GM19193 (cell line): ENCODE data around the gene CDK5R1.

Experiments used
- POLR2A ChIP-seq: IDR thresholded peaks from 4 replicates; pipeline ENCODE4 v1.6.1; 2011; ENCODE audit not compliant: insufficient read depth, insufficient read length; ENCODE audit errors: extremely low read depth

Gene CDK5R1

DNA sequence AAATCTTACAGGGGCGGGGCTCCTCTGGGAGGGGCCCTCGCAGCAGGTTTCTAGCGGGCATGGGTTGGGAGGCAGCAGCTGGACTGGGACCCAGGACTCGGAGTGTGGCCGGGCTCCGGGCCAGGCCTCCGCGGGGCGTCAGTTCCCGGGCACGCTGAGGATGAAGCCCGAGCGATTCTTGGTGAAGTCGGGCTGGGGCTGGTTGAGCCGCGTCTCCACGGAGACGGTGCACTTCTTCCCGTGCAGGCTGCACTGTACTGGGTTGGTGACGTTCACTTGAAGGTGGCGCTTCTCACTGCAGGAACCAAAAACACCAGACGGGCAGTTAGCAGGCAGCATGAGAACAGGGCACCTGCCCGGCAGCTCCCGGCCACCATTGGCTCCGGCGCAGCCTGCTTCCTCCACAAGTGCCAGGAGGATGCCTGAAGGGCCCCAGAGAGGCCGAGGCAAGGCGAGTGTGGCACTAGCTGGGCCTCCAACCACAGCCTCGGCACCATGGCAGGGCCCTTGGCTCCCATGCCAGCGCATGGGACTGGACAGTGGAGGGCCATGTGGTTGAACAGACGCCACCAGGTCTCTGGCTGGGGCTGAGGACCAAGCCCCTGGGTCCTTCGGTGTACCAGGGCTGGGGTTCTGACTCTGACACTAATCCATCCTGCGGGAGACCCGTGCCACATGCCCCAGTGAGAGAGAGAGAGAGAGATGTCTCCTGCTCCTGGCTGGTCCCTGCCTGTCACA lies 8.0 kb downstream of the CDK5R1 start:
- TF ChIP-seq POLR2A = no peak

DNA sequence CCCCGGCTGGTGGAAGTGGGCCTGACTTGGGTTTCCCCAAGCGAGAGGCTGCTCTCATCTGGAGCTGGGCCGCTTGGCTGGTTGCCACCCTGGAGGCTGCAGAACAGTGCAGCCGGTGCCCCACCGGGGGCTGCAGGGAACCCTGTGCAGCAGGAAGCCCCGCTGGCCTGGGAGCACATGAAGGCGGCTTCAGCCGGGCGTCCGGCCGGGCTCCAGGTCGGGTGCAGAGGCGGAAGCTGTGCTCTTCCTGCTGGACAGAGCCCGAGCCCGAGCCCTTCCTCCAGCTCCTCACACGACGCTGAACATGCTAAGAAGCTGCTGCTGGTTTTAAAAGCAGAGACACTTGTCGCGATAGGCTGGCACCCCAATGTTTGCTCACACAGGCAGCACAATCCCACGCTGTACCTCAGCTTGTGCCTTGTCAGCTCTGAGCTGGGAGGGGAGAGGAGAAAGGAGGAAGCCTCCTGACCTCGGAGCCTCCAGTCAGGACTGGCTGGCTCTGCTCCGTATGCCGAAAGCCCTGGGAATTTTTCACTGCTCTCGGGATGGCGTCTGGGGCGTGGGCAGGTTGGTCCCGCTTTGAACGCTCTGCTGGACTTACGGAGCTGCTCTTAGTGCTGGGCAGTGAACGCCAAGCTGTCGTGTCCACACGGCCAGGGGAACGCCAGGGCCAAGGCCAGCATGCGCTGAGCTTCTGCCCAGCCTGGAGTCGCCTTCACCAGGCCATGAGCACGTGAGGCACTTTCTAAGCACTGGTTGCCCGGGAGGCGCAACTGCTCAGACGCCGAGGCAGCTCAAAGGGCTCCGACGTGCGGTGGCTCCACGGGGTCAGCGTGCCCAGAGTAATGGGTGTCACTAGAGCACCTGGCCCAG lies 8.8 kb downstream of the CDK5R1 start:
- TF ChIP-seq POLR2A = no peak

DNA sequence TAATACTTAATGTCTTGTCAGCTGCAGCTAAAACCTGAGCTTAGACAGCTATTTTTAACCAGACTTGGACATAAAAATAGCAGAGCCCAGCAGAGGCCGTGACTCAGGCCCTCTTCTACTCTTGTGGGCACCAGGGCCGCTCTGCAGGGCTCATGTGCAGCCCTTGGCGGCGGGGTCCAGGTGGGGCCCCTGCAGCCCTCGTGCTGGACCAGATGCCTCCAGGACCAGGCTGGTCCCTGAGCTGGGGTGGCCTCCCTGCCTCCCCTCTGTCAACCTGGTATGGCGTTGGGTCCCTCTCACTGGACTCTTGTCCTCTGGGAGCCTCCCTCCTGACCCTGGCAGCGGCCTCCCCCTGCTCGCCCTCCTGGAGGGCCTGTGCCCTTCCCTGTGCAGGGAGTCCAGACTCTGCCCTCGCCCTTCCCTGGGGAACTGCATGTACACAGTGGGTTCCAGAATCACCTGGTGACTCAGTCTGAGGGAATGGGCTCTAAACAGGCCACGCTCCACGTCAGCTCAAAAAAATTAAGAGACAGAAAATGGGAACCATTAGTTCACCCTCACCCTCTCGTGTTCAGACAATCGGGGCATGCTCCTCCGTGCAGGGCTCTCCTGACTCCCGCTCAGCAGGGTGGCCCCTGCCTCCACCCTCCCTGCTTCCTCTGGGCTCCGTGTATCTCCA lies 9.7 kb downstream of the CDK5R1 start:
- TF ChIP-seq POLR2A = no peak

DNA sequence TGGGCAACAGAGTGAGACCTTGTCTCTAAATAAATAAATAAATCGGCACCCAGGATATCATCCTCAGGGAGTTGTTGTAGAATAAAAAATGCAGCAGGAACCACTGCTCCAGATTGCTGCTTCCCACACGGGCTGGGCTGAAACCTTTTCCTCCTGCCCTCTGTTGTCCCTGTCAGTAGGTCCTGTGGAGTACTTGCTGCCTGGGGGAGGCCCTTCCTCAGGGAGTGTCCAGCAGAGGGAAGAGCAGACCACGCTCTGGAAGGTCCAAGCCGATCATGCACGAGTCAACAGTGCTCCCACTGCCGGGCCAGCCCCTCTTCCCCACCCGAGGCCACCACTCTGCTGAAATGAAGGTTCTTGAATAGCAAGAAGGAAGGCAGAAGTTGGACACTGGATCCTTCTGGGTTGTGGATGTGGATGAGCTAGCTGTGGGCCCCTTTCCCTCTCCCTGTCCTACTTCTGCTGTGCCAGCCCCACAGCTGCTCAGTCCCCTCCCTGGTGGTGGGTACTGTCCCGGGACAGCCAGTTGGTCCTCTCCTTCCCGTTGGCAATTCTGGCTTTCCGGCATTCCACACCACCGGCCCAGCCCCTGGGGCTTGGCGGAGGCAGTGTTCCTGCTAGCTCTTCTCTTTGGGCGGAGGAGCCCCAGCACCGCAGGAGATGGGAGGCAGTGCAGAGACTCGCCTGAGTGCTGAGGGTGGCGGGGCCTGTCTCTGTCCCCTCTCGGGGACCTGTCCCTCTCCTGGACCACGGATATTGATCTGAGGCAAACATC lies 10.8 kb downstream of the CDK5R1 start:
- no peak for TF ChIP-seq POLR2A

DNA sequence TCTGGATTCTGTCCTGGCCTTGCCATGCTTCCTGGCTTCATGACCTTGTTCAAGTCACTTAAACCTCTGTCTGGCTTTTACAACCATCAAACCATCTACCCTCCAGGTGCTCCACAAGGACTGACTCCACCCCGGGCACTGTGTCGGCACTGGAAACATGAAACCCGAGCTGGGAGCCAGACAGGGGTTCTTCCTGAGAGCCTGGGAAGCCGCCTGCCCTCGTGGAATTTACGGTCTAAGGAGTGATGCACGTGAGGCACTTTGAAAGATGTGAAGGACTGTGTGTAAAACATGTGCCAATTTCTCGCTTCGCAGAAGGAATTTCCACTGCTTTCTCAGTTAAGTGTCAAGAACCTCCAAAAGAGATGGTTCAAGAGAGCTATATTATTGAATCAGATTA lies 11.6 kb downstream of the CDK5R1 start:
- no peak for TF ChIP-seq POLR2A

DNA sequence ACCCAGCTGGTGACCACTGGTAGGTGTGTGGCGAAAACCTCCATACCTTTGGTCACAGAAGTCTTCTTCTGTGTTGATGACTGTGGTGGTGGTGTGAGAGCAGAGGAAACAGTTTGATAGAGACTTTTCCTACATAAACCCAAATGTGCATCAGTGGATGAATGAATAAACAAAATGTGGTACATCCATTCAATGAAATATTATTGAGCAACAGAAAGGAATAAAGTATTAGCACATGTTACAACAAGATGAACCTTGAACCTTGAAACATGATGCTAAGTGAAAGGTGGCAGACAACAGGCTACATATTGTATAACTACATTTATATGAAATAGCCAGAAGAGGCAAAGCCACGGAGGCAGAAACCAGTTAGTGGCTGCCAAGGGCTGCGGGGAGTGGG lies 15.2 kb downstream of the CDK5R1 start:
- TF ChIP-seq POLR2A = no peak

DNA sequence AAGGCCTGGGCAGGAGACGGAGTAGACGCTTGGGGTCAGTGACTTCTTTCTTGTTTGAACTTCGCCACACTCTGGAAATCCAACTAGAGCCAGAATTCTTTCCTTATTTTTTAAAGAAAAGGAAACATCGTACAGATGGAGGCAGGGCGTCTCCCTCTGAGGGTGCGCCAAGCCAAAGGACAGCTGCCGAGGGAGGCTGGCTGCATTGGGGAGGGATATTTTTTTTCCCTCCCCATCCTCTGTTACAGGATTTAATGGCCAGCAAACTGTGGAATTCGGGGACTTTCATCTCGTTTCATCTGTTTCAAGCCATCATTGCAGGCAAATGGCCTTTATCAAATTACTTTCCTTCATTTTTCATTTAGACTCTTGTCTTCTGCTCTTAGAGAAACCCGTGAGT lies 15.9 kb downstream of the CDK5R1 start:
- TF ChIP-seq POLR2A = no peak

DNA sequence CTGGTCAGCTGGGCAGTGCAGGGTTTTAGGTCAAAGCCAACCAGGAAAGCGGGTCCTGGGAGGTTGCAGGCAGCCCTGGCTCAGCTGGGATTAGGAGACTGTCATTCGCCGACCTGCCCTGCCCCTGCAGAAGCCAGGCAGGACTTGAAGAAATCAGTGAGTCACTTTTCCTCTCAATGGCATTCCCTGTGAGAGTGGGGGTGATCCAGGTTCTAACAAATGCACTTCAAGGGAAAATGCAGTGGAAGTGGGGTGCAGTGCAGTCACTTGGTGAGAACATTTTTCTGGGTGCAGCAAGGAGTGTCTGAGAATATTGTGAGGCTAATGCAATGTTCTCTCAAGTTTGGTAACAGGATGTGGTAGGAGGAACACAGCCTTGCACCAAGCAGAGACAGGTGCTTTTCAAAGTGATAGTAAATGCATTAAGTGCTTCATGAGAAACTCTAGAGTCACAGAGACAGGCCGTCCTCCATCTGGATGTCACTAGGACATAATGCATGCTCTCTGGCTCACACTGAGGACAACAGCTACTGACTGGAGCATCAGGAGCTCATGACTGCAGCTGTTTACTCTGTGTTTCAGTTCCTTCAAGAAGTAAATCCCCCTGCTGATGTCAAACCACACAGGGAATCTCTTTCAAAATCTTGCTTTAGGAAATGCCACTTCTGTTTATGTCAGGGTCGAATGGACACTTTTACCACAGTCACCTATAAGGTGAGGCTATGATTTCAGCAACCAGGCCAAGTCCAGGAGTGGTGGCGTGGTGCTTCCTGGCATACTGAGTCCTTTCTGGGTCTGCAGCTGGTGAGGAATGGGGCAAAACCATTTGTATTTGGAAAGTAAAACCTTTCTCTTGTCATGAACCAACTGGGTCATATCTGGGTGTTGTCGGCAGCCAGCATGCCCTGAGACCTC lies 16.7 kb downstream of the CDK5R1 start:
- TF ChIP-seq POLR2A = no peak

DNA sequence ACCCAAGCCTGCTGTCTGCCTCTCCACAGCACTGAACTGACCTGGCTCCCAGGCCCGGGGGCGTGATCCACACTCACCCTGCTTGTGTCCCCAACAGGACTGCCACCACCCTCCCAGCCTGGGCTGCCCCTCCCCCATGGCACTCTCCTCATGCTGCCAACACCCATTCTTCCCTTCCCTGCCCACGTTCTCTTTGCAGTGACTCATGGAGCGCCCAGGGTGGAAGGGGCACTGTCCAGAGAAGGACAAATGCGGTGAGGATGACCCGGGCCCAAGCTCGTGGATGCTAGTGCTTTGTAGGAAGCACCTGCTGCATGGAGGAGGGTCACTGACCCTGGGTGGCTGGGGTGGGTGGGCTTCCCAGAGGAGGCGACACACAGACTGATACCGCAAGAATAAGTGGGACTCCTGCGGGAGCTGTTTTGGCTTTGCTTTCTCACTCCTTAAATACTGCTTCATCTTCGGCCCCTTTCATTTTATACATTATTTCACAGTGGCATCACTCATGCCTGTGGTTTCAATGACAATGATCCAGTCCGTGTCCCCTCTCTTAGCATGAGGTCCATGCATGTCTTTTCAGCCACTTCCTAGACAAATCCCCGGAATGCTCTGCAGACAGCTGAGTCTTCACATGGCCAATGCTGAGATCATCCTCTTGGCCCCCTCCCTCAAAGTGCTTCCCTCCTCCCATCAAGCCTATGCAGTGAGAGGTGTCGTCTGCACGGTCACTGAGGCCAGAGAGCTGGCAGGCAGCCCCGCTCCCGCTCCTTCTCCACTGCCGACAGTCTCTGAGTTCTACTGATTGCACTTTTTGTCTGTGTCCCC lies 17.6 kb downstream of the CDK5R1 start:
- no peak for TF ChIP-seq POLR2A

DNA sequence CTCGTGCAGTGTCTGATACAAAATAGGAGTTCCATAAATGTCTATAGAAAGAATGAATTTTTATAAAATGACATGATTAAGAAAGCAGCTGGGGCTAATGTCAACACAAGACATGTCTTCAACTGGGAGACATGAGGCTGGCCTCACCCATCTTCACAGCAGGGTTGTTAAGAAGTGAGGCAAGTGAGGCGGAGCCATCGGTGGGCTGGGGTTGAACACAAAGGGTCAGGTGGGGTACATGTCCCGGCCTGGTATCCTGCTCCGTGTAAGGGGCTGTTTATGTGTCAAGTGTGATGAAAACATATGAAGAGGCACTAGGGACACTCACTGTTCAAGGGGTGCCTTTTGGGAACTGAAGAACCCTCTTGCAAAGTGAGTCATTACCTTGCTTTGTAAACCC lies 22.1 kb downstream of the CDK5R1 start:
- no peak for TF ChIP-seq POLR2A

DNA sequence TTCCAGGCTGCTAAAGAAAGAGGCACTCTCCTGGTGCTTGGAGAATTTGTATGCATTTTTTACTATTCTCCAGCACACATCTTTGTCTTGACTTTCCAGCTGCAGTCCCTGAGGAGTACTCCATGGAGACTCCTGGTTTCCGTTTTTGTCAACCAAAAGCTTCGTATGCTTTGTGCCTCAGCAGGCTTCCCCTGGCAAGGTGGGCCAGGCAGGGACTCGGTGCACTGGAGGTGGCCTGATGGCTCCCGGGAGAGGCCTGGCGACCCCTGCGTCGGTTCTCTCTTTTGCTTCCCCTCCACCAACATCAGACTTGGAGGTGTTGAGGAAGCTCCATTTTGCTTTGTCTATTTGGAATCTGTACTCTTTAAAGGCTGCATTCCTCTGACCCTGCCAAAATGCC lies 23.7 kb downstream of the CDK5R1 start:
- no peak for TF ChIP-seq POLR2A

DNA sequence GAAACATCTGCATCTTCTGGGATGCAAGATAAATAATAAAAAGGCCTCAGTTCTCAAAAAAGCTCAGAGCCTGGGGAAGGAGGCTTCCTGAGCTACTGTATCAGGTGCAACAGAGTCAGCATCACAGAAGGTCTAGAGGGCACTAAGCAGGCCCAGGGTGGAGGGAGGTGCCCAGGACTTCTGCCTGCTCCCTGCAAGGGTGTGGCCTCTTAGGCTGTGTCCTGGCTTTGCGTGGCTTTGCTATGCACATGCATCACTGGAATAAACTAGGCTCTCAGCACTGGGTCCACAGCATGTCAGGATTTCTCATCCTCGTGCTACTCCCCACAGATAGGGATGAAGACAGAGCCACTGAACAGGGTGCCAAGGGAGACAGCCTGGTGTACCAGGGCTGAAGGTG lies 25.5 kb downstream of the CDK5R1 start:
- TF ChIP-seq POLR2A = no peak

DNA sequence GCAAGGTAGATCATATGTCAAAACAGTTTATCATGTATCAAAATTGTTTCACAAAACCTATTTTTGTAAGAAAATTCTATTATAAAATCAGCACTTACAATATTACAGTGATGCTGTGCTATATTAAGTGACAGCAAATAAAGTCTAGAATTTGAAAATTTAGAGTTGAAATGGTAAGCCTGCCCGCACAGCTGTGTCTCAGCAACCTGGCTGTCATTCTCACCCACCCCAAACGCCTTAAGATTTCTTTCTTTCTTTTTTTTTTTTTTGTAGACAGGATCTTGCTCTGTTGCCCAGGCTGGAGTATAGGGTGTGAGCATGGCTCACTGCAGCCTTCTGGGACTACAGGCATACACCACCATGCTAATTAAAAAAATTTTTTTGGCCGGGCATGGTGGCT lies 26.8 kb downstream of the CDK5R1 start:
- TF ChIP-seq POLR2A = no peak
